Tibial nerve (tissue), 4 donors: Measurements from ENCODE around the gene KBTBD4.

ENCODE experiments used
- EP300 ChIP-seq, 2 donors: sonication (generic); formaldehyde crosslinking; IDR thresholded peaks; one replicate each; pipeline ENCODE4 v1.6.1; 2017; ENCODE audit warnings: antibody characterized with exemption in 2 of 2, mild to moderate bottlenecking in 1 of 2
- POLR2A ChIP-seq, 2 donors: fragments of 450-650 bp; IDR thresholded peaks; one replicate each; pipeline ENCODE4 v1.6.1; 2017; ENCODE audit warnings: antibody characterized with exemption in 2 of 2, mild to moderate bottlenecking in 2 of 2, moderate library complexity in 2 of 2
- TF ChIP-seq, protein P1 (sequence below), 5 experiments: fragments of 200-600 bp in 3 of 5; fragments of 450-650 bp in 2 of 5; sonication (generic) in 3 of 5; IDR thresholded peaks; one replicate each; pipeline ENCODE4 v1.5.1; 2016 to 2019; ENCODE audit warnings: antibody characterized with exemption in 5 of 5, mild to moderate bottlenecking in 3 of 5, moderate library complexity in 2 of 5

DNA sequence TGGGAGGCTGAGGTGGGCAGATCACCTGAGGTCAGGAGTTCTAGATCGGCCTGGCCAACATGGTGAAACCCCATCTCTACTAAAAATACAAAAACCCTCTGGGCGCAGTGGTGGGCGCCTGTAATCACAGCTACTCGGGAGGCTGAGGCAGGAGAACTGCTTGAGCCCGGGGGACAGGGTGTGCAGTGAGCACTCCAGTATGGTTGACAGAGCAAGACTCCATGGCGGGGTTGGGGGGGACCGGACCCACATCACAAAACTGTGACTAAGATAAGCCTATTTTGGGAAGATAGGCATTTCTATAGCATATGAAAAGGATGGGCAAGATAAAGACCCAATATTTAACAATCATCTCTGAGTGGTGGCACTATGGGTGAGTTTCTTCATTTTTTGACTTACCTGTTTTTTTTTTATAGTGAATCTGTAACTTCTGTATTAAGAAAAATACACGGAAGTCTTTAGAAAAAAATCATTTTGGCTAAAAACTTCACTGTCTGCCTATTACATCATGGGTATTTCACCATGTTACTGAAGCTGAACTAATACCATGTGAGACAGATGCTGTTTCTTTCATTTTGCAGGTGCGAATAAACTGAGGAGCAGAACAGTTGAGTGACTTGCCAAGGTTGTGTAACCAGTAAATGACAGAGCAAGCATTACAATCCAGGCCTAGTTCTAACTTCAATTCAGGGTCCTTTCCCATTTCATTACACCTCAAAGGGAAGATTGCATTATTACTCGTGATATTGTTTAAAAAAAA lies 28.3 kb downstream of the KBTBD4 start:
- TF ChIP-seq, protein P1, sequence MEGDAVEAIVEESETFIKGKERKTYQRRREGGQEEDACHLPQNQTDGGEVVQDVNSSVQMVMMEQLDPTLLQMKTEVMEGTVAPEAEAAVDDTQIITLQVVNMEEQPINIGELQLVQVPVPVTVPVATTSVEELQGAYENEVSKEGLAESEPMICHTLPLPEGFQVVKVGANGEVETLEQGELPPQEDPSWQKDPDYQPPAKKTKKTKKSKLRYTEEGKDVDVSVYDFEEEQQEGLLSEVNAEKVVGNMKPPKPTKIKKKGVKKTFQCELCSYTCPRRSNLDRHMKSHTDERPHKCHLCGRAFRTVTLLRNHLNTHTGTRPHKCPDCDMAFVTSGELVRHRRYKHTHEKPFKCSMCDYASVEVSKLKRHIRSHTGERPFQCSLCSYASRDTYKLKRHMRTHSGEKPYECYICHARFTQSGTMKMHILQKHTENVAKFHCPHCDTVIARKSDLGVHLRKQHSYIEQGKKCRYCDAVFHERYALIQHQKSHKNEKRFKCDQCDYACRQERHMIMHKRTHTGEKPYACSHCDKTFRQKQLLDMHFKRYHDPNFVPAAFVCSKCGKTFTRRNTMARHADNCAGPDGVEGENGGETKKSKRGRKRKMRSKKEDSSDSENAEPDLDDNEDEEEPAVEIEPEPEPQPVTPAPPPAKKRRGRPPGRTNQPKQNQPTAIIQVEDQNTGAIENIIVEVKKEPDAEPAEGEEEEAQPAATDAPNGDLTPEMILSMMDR (IDR thresholded peaks at IDR 0.05) = no peak
- TF ChIP-seq EP300 (IDR thresholded peaks at IDR 0.05) (no peak), POLR2A (IDR thresholded peaks at IDR 0.05) (no peak)
